ENCODE data around the gene ACKR2. TPM values are rescaled to one million over a fixed set of nuclear protein-coding genes. Genes with fewer than 3 reads are reported as not detected.

Gene ACKR2
- total RNA-seq, 6 experiments from 2014 or later, result 17.0 to 36.1 (median 23.0) TPM

DNA sequence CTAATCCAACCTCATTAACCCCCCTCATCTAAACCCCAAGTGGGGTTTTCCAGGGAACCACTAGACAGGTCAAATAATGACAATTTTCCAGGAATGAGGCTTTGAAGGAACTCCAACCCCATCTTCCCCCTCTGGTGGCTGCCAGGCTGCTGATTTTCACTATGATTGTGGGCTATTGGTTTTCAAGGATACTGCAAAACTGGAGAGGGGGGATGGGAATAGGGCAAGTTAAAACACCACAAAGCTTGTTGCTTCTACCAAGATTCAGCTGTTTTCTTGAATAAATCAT, 86.3 kb downstream of the ACKR2 start:
- ATAC-seq, result no peak
- no peak overlapping the region for H3K27ac ChIP-seq
- TF ChIP-seq POLR2A (IDR thresholded peaks at IDR 0.05), result no peak
- no peak for TF ChIP-seq CTCF (IDR thresholded peaks at IDR 0.05)
- no peaks in the 10 kb centered on the region for H3K36me3 ChIP-seq
- intact Hi-C loops (cut with DNase I), result no loop called here
- H3K27me3 ChIP-seq, result no peaks in the 10 kb centered on the region
- no peak overlapping the region for H3K4me3 ChIP-seq
- no peak for DNase-seq
- no peaks in the 10 kb centered on the region for H3K4me1 ChIP-seq
- no peaks in the 10 kb centered on the region for H3K9me3 ChIP-seq

- H3K36me3 ChIP-seq, result no peaks in the 10 kb centered on the region
- no peak for TF ChIP-seq POLR2A (IDR thresholded peaks at IDR 0.05)
- no peak for TF ChIP-seq CTCF (IDR thresholded peaks at IDR 0.05)
- H3K27ac ChIP-seq, result no peak overlapping the region
- H3K9me3 ChIP-seq, result no peaks in the 10 kb centered on the region
- no peaks in the 10 kb centered on the region for H3K4me1 ChIP-seq
- DNase-seq, result no peak
- ATAC-seq, result peak in 1 of 4 donors; percentile 7
- H3K27me3 ChIP-seq, result no peaks in the 10 kb centered on the region
- intact Hi-C loops (cut with DNase I), result no loop called here
- no peak overlapping the region for H3K4me3 ChIP-seq
Observed at GRCh38 chr3:42898896-42899675, 89.8 kb downstream of the ACKR2 start.

DNA sequence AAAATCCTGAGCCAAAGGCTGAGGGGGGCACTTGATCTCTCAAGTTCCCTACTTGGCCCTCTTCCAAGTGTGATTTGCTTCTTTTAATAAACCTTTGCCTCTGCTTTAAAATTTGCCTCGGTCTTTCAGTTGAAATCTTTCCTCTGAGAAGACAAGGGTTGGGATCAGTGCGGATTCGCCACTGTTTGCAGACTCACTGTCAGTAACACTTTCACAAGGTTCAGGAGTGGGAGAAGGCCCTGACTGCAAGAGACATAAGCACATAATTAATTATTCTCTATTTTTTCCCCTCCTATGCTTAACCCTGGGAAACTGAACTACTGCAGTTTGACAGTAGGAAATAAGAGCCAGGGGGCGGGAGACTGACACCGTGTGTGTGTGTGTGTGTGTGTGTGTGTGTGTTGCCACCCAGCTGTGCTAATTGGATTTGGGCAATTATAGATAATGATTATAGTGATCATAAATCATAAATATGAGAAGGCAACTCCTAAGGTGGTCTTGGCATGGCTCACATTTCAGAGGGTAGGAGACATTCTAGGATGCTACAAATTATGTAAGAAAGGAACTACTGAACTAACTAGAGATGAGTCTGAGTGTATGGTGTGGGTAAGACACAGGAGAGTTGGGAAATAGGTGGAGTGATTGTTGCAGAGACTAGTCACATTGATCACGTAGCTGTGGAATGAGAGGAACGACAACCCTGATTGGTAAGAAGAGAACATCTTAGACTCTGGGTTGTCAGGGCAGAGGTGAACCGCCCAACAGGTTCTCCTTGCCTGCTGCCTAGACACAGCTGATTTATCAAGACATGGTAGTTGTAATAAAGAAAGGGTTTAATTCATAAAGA, 91.2 kb downstream of the ACKR2 start:
- 69% methylated on average over 5 of the region's 8 CpGs for WGBS (ENCODE audit: insufficient coverage, low coverage, low lambda C conversion rate, missing lambda C conversion rate)
- no peaks in the 10 kb centered on the region for H3K27me3 ChIP-seq
- no peak for DNase-seq
- intact Hi-C loops (cut with DNase I), result no loop called here
- H3K4me3 ChIP-seq, result no peak overlapping the region
- H3K9me3 ChIP-seq, result no peaks in the 10 kb centered on the region
- no peak for TF ChIP-seq CTCF (IDR thresholded peaks at IDR 0.05)
- TF ChIP-seq POLR2A (IDR thresholded peaks at IDR 0.05), result no peak
- no peaks in the 10 kb centered on the region for H3K36me3 ChIP-seq
- H3K4me1 ChIP-seq, result no peaks in the 10 kb centered on the region
- no peak overlapping the region for H3K27ac ChIP-seq
- ATAC-seq, result no peak

GRCh38 chr3:42901073-42901415, 91.8 kb downstream of the ACKR2 start:
- Histone ChIP-seq H3K9me3 (no peaks in the 10 kb centered on the region), H3K4me1 (no peaks in the 10 kb centered on the region), H3K36me3 (no peaks in the 10 kb centered on the region), H3K4me3 (no peak overlapping the region), H3K27me3 (no peaks in the 10 kb centered on the region), H3K27ac (no peak overlapping the region)
- 80% methylated on average over 3 of the region's 3 CpGs for WGBS (ENCODE audit: insufficient coverage, low coverage, low lambda C conversion rate, missing lambda C conversion rate)
- no peak for DNase-seq
- intact Hi-C loops (cut with DNase I), result no loop called here
- no peak for ATAC-seq
- TF ChIP-seq POLR2A (IDR thresholded peaks at IDR 0.05) (no peak), CTCF (IDR thresholded peaks at IDR 0.05) (no peak)
